Measurements from ENCODE around the gene OR14I1.
A peak's percentile ranks its signal among the peaks of the same experiment; 100 is the strongest.

Gene OR14I1

DNA sequence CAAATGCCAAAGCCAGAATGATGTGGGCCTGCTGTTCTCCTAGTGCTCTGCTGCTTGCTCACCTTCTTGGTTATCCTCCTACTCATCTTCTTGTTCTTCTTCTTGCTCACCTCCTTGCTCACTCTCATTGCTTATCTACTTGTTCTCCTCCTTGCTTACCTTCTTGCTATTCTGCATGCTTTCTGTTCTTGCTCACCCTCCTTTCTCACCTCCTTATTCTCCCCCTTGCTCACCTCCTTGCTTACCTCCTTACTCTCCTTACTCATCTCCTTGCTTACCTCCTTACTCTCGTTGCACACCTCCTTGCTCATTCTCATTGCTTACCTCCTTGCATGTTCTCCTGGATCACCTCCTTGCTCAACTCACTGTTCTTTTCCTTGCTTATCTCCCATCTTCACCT, at the start of gene OR14I1:
Gene OR14I1 (minus strand): TSS at position 53 of the 400 bp plus-strand sequence.
- DNase-seq = no peak

DNA sequence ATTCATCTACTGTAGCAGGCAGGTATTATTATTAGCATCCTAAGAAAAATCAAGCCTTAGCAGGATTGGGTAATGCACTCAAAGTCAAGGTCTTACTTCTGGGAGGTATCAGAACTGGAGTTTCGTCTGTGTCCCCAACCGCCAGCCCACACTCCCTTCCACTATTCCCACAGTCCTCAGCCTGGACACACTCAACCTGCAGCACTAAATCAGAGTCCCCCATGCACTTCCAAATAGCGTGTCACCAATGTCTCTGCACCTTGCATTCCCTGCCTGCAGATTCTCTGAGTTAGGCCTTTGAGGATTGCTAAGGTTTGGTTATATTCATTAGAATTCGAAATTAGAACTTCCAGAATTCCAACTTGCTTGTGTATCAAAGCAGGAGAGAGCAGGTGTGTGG, 49.1 kb upstream of the OR14I1 start:
- DNase-seq = no peak

DNA sequence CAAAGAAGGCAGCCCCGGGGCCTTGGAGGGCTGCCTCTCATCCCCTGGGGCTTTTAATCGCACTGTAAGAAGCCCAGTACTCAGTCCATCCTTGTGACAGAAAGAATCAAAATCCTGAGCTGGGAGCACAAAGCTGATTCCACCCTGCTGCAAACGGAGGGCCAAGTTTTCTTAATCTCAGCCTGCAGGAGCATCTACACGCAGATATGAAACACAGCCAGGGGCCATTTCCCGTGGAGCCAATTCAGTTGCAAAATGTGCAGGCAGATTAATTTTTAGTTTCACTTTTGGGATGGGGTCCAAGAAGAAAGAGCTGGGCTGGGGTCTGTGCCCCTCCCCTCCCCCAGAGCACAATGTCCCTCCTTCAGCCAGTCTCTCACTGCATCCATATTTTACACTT, 48.6 kb upstream of the OR14I1 start:
- DNase-seq = no peak

GRCh38 chr1:248750496-248750895, 47.9 kb upstream of the OR14I1 start:
- no peak for DNase-seq

GRCh38 chr1:248748211-248748610, 45.6 kb upstream of the OR14I1 start:
- no peak for DNase-seq

GRCh38 chr1:248740876-248741275, 38.3 kb upstream of the OR14I1 start:
- DNase-seq = no peak

DNA sequence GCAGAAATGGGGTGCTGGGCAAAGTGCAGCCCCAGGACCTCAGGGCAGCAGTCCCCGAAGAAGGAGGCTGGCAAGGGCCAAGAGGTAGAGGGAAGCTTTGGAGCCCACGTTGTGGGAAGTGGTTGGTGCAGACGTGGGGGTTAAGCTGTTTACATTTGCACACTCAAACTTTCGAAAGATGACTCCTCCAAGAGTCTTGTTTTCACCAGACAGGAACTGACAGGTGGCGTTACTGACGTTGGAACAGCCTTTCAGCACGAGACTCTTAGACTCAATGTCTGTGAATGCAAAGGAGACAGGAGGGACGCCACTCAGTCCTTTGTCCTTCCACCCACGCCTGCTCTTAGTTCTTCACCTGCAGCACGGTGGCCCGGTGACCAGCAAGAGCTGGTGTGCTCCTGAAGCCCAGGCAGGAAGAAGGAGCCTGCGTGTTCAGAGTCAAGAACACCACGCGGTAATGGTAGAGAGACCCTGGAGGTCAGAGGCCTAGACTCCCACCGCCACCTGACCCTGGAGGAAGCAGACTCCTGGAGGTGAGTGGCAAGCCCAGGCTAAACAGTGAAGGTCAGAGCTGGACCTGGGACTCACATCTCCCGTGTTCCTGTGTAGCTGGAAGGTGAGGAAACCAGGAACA, 37.1 kb upstream of the OR14I1 start:
- no peak for DNase-seq

GRCh38 chr1:248737457-248737856, 34.9 kb upstream of the OR14I1 start:
- no peak for DNase-seq

DNA sequence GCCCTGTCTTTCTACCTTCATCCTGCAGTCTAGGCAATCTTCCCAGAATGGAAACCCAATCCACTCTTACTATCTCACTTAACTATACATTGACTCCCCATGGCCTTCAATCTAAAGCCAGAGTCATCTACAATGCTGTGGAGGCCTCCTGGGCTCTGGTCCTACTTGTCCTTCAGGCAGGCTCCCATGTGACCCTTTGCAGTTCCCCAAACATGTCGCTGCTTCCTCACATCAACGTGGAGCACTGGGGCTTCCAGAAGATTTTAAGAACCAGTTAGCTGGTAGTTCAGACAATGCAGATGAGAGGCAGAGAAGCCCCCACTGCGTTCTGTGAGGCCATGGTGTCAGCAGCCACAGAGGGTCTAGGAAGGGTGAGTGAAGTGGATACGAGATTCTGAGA, 34.4 kb upstream of the OR14I1 start:
- DNase-seq = no peak

DNA sequence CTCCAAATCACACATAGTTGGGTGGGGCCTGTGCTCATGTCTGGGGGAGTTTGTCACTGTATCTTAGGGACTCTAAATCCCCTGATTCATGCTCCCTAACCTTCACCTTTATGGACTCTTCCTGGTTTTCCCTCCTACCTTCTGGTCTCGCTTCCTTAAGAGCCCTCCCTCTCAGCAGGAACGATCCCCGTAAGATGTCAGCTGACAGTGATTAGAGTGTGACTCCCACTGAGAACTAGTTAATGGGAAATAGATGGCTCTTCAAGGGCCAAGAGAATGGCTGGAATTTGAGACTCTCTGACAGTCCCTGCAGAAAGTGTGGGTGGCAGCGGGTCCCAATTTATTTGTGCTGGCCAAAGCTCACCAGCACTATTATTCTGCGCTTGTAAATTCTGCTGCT, 31.0 kb upstream of the OR14I1 start:
- no peak for DNase-seq

DNA sequence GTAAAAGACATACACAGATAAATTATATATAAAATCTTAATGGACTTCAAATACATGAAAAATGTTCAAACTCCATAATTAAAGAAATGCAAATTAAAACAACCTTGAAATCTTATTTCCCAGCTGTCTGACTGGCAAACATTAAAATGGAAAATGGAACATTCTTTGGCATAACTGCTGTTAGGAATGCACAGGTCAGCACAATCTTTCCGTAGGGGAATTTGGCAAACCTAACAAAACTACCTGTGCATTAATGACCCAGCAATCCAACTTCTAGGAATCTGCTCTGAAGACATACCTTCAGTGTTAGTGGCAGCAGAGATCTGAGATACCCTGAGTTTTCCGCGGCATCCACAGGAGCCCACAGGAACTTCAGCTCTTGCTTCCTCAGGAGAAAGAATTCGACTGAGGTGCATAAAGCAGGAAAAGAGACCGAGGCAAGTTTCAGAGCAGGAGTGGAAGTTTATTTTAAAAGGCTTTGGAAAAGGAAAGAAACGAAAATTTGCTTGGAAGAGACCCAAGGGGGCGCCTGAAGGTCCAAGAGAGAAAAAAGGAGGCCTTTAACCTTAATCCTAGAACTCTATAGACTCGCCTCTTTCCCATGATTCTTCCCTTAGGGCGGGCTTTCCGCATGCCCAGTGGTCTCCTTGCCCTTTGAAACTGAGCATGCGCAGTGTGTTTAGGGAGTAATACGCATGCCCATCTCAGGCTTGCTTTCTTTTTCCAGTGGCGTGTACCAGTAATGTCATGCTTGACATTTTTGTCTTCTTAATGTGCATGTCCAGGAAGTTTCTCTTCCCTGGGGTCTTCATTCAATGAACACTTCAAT, 28.2 kb upstream of the OR14I1 start:
- no peak for DNase-seq

GRCh38 chr1:248714248-248714647, 11.7 kb upstream of the OR14I1 start:
- DNase-seq = no peak

- DNase-seq = peak; percentile 47 to 65
These were observed 7.8 kb upstream of the OR14I1 start for GRCh38 chr1:248710305-248710900.

DNA sequence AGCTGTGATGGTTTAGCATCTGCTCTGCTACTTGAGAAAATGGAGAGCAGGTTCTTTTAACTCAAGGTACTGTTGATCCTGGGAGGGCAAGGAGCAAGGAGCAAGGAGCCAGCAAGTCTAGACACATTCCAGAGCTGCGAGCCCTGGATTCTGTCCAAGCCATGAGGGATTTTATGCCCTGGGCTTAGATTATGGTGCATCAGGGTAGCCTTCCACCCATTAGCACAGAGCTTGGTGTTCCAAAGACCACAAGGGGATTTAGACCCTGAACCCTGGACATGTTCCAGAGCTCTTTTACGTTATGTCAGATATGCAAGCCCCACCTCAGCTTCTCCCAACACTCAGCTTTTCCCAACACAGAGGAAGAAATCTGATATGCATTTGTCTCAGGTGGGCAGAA, 2.0 kb upstream of the OR14I1 start:
- DNase-seq = no peak

DNA sequence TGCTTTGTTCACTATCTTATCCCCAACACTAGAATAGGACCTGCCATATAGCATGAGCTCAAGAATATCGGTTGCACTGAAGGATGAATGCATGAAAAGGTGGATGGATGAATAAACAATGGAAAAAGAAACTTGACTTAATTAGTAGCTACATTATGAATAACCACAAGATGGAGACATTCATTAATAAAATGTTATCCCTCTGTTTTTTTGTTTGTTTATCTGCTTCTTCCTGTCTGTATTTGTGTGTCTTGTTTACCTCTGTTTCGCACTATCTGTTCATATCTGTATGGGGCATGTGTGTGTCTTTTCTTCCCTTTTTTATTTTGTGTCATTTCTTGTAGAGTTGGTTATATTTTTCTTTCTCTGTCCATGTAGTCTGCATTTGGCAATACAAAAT, 1.1 kb upstream of the OR14I1 start:
- peak; percentile 4 to 29 for DNase-seq

DNA sequence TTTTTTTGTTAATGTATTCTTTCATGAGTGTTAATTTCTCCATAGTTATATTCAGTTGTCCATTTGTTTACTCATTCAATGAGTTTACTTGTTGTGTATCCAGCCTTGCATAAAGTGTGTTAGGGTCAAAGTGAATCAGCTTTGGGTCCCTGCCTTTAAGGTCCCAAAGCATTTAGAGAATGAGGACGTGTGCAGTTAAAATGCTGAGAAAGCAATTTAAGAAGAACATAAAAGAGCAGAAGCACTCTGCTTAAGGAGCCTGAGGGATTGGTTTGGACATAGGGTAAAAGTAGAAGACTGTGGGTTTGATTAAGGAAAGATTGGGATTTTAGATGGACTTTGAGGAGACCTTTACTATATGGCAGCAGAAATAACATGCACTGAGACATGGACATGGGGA, 3.5 kb downstream of the OR14I1 start:
- no peak for DNase-seq

GRCh38 chr1:248697907-248698306, 4.7 kb downstream of the OR14I1 start:
- DNase-seq = no peak

DNA sequence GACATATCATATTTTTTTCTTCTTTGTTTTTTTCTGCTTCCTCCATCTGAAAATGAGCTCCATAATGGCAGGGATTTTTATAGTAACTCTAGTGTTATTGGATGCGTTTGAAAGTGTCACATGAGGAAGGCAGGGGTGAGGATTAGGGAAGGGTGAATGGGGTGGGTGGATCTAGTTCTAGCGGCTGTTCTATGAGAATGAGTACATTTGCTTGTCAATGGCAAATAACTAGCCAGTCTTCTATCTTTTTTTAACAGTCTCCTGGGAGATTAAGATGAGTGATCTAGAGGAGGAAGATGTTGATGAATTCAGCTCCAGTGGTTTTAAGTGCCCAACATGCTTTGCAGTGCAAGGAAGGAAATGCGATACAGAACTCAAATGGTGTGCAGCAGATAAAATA, 5.8 kb downstream of the OR14I1 start:
- no peak for DNase-seq

DNA sequence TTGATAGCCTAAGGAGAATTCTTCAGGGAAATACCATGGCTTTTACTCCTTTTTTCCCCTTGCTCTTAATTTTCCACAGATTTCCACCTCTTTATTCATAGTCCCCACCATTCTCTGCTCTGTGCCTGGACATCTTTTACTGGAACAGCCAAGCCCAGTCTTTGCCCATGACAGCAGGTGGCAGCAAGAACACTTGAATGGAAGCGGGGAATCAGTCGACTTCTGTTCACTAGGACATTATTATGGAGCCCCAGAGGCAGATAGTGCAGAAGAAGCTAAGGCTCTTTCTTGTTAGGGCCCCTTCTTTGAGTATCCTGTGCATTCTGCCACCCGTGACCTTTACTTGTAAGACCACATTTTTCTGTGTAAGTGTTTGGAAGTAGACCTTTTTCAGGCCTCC, 6.3 kb downstream of the OR14I1 start:
- DNase-seq = peak; percentile 39 to 55

- DNase-seq = no peak
These were observed 7.0 kb downstream of the OR14I1 start for GRCh38 chr1:248695451-248696132.

GRCh38 chr1:248691567-248692155, 10.9 kb downstream of the OR14I1 start:
- DNase-seq = no peak

DNA sequence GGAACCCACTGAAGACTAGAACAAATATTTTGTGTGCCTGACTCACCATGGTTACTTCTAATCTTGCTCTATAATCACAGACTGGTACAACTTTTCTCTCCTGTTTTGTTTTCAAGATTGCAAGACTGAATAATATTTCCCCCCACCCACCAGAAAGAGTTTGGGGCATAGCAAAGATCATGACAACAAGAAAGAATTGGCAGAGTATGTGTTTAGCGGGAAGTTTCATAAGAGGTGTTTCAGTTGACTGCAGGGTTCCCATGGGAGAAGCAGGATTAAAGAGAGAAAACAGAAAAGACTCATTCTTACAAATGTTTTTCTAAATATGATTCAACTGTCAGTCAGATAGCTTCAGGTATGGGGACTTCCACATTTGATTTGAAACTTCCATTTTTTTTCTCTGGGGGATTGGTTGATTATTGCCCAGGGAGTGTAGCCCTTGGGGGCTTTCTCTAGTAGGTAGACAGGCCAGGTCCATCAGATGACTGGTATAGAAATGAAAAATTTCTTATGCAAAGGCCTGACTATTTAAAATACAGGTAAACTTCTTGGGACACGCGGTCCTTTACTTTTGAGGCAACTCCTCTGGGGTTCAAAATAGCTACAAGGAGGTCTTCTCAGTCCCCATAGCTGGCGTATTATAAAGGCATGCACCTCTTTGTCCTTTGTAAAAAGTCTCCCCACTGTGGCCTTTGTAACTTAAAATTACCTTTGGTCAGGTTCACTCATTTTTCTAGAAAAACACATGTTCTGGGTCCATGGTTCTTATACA, 13.9 kb downstream of the OR14I1 start:
- no peak for DNase-seq

Data from AML-193 (cell line).